Measurements from ENCODE around the gene GOLGA6L10.
"Not testable (repeated sequence)": the region's sequence is repeated elsewhere in the genome, so short reads cannot be mapped to it uniquely, and the experiment has no call there.

- not testable (repeated sequence) for TF ChIP-seq CTCF (conservative IDR thresholded peaks at IDR 0.05; ENCODE audit: low read depth, low read length); EZH2phosphoT487 (IDR thresholded peaks at IDR 0.05; ENCODE audit: borderline replicate concordance, low read length); EZH2 (IDR thresholded peaks at IDR 0.05; ENCODE audit: low read length, unreplicated experiment)
Measured at GRCh38 chr15:82322488-82322887, 26.8 kb downstream of the GOLGA6L10 start.
